GM12892 (cell line): Measurements from ENCODE around the gene STH.

Experiments
- POLR2A ChIP-seq: IDR thresholded peaks from 2 replicates; pipeline ENCODE4 v1.6.1; 2011; ENCODE audit warnings: low read depth, low read length, control low read depth
- POLR2AphosphoS5 ChIP-seq: IDR thresholded peaks from 2 replicates; pipeline ENCODE4 v1.6.1; 2011; ENCODE audit warnings: low read depth, low read length, control low read depth

DNA sequence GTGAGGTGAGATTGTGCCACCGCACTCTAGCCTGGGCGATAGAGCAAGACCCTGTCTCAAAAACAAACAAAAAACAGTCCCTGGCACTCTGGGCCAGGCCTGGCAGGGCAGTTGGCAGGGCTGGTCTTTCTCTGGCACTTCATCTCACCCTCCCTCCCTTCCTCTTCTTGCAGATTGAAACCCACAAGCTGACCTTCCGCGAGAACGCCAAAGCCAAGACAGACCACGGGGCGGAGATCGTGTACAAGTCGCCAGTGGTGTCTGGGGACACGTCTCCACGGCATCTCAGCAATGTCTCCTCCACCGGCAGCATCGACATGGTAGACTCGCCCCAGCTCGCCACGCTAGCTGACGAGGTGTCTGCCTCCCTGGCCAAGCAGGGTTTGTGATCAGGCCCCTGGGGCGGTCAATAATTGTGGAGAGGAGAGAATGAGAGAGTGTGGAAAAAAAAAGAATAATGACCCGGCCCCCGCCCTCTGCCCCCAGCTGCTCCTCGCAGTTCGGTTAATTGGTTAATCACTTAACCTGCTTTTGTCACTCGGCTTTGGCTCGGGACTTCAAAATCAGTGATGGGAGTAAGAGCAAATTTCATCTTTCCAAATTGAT is 24.8 kb downstream of the STH start:
- no peak for TF ChIP-seq POLR2A
- no peak for TF ChIP-seq POLR2AphosphoS5
